ENCODE results near the gene EPHA2. TPM values are rescaled to one million over a fixed set of nuclear protein-coding genes. Genes with fewer than 3 reads are reported as not detected.

The EPHA2 gene
- total and polyA plus RNA-seq, 12 donors, result 7.8 to 25.1 (median 11.3) TPM

- no peak for ATAC-seq
- H3K4me1 ChIP-seq, result peaks cover 0 to 20% (median 10%) of the 10 kb centered on the region in 9 donors
- H3K36me3 ChIP-seq, result no peaks in the 10 kb centered on the region
- H3K4me3 ChIP-seq, result no peak overlapping the region
- WGBS, 2 donors, result 85 to 88% methylated on average over 8 of the region's 8 CpGs
- no peaks in the 10 kb centered on the region for H3K9me3 ChIP-seq
- intact Hi-C loops (cut with DNase I), result no loop called here
- H3K27ac ChIP-seq, result no peak overlapping the region
- no peak for TF ChIP-seq CTCF (IDR thresholded peaks at IDR 0.05)
- no peaks in the 10 kb centered on the region for H3K27me3 ChIP-seq
- no peak for DNase-seq
Measured at GRCh38 chr1:16091296-16091695, 64.6 kb downstream of the EPHA2 start.

- Histone ChIP-seq H3K36me3 (no peaks in the 10 kb centered on the region), H3K9me3 (no peaks in the 10 kb centered on the region), H3K27me3 (no peaks in the 10 kb centered on the region), H3K4me1 (peaks cover 2 to 27% (median 13%) of the 10 kb centered on the region in 9 donors), H3K4me3 (no peak overlapping the region), H3K27ac (no peak overlapping the region)
- intact Hi-C loops (cut with DNase I), result no loop called here
- 86 to 87% methylated on average over 5 of the region's 5 CpGs for WGBS, 2 donors
- no peak for TF ChIP-seq CTCF (IDR thresholded peaks at IDR 0.05)
- no peak for DNase-seq
- ATAC-seq, result no peak
Measured at GRCh38 chr1:16090076-16090826, 65.6 kb downstream of the EPHA2 start.

GRCh38 chr1:16088996-16089395 is 66.9 kb downstream of the EPHA2 start:
- H3K4me3 ChIP-seq, result no peak overlapping the region
- H3K27me3 ChIP-seq, result no peaks in the 10 kb centered on the region
- H3K9me3 ChIP-seq, result no peaks in the 10 kb centered on the region
- peaks cover 5 to 40% (median 13%) of the 10 kb centered on the region in 9 donors for H3K4me1 ChIP-seq
- ATAC-seq, result peak in 3 of 8 donors; percentile 34 to 53 (median 34)
- DNase-seq, result no peak
- no peak for TF ChIP-seq CTCF (IDR thresholded peaks at IDR 0.05)
- WGBS, 2 donors, result 68 to 83% methylated on average over 9 of the region's 9 CpGs
- no peaks in the 10 kb centered on the region for H3K36me3 ChIP-seq
- intact Hi-C loops (cut with DNase I), result loop anchor here in 2 of 10 donors (5.0 to 10.0 kb wide), 2 partner anchors 43 to 46 kb away; no protein-coding TSS in a partner anchor
- peak overlapping the region in 4 of 10 donors; percentile 19 to 62 (median 46) for H3K27ac ChIP-seq

- 74 to 75% methylated on average over 17 of the region's 17 CpGs for WGBS, 2 donors
- peak overlapping the region in 6 of 10 donors; percentile 19 to 62 (median 41) for H3K27ac ChIP-seq
Measured at GRCh38 chr1:16088351-16088911, 67.4 kb downstream of the EPHA2 start.

More at GRCh38 chr1:16088351-16088911, 67.4 kb downstream of the EPHA2 start:
- Histone ChIP-seq H3K4me1 (peaks cover 5 to 43% (median 13%) of the 10 kb centered on the region in 9 donors), H3K9me3 (no peaks in the 10 kb centered on the region), H3K27me3 (no peaks in the 10 kb centered on the region), H3K4me3 (no peak overlapping the region), H3K36me3 (no peaks in the 10 kb centered on the region)
- DNase-seq, result no peak
- TF ChIP-seq CTCF (IDR thresholded peaks at IDR 0.05), result no peak
- peak in 7 of 8 donors; percentile 26 to 65 (median 46) for ATAC-seq
- intact Hi-C loops (cut with DNase I), result loop anchor here in 2 of 10 donors (5.0 to 10.0 kb wide), 2 partner anchors 44 to 46 kb away; no protein-coding TSS in a partner anchor

Measured in heart right ventricle (tissue), 16 donors.